ENCODE data around the gene NPR3. TPM values are rescaled to one million over a fixed set of nuclear protein-coding genes. Genes with fewer than 3 reads are reported as not detected.

NPR3 gene
- total RNA-seq, 1 donor from 2014 or later, result 1.1 TPM

- no peaks in the 10 kb centered on the region for H3K4me1 ChIP-seq (ENCODE audit: insufficient read depth, low read length)
- no peaks in the 10 kb centered on the region for H3K36me3 Mint-ChIP-seq (ENCODE audit: low read depth, unreplicated experiment)
- H3K9me3 Mint-ChIP-seq (ENCODE audit: unreplicated experiment), result peaks cover 6% of the 10 kb centered on the region
- H4K20me1 ChIP-seq (ENCODE audit: insufficient read depth, low read length), result no peaks in the 10 kb centered on the region
- TF ChIP-seq EZH2 (IDR thresholded peaks at IDR 0.05; ENCODE audit: insufficient read depth, low read length) (no peak), CTCF (IDR thresholded peaks at IDR 0.05; ENCODE audit: insufficient read depth, low read depth, low read length) (no peak)
- no peak overlapping the region for H3K27ac Mint-ChIP-seq (ENCODE audit: unreplicated experiment)
- no peak overlapping the region for H2AFZ ChIP-seq (ENCODE audit: low read depth, low read length)
- H3K4me3 ChIP-seq (ENCODE audit: insufficient read depth, low read depth, low read length), result no peak overlapping the region
- no peak overlapping the region for H3K4me3 Mint-ChIP-seq (ENCODE audit: unreplicated experiment)
- H3K27me3 ChIP-seq (ENCODE audit: insufficient read depth, low read length), result no peaks in the 10 kb centered on the region
- no peaks in the 10 kb centered on the region for H3K9me3 ChIP-seq (ENCODE audit: insufficient read depth, low read depth, low read length)
- H3K4me1 Mint-ChIP-seq (ENCODE audit: low read depth, unreplicated experiment), result no peaks in the 10 kb centered on the region
- H3K4me2 ChIP-seq (ENCODE audit: low read length), result no peak overlapping the region
- no peak overlapping the region for H3K9ac ChIP-seq (ENCODE audit: low read length)
- H3K36me3 ChIP-seq (ENCODE audit: insufficient read depth, low read length), result no peaks in the 10 kb centered on the region
- H3K27me3 Mint-ChIP-seq (ENCODE audit: low read depth, unreplicated experiment), result no peaks in the 10 kb centered on the region
- no peaks in the 10 kb centered on the region for H3K79me2 ChIP-seq (ENCODE audit: insufficient read depth, low read length)
- FAIRE-seq (no peak), DNase-seq (ENCODE audit: low read depth) (no peak)
- no peak overlapping the region for H3K27ac ChIP-seq (ENCODE audit: low read depth, low read length)
These were observed 101.3 kb downstream of the NPR3 start for GRCh38 chr5:32812399-32812798.

GRCh38 chr5:32814141-32814540 lies 103.0 kb downstream of the NPR3 start:
- FAIRE-seq (peak; percentile 52), DNase-seq (ENCODE audit: low read depth) (peak; percentile 5)
- H3K9me3 Mint-ChIP-seq (ENCODE audit: unreplicated experiment), result peaks cover 6% of the 10 kb centered on the region
- Histone ChIP-seq H3K4me1 (ENCODE audit: insufficient read depth, low read length) (no peaks in the 10 kb centered on the region), H3K9me3 (ENCODE audit: insufficient read depth, low read depth, low read length) (no peaks in the 10 kb centered on the region), H3K4me2 (ENCODE audit: low read length) (no peak overlapping the region), H3K79me2 (ENCODE audit: insufficient read depth, low read length) (no peaks in the 10 kb centered on the region), H3K4me3 (ENCODE audit: insufficient read depth, low read depth, low read length) (no peak overlapping the region), H2AFZ (ENCODE audit: low read depth, low read length) (no peak overlapping the region), H3K9ac (ENCODE audit: low read length) (no peak overlapping the region), H3K27me3 (ENCODE audit: insufficient read depth, low read length) (no peaks in the 10 kb centered on the region), H3K27ac (ENCODE audit: low read depth, low read length) (no peak overlapping the region), H3K36me3 (ENCODE audit: insufficient read depth, low read length) (no peaks in the 10 kb centered on the region), H4K20me1 (ENCODE audit: insufficient read depth, low read length) (no peaks in the 10 kb centered on the region)
- no peaks in the 10 kb centered on the region for H3K27me3 Mint-ChIP-seq (ENCODE audit: low read depth, unreplicated experiment)
- TF ChIP-seq EZH2 (IDR thresholded peaks at IDR 0.05; ENCODE audit: insufficient read depth, low read length), result no peak
- no peak for TF ChIP-seq CTCF (IDR thresholded peaks at IDR 0.05; ENCODE audit: insufficient read depth, low read depth, low read length)
- H3K27ac Mint-ChIP-seq (ENCODE audit: unreplicated experiment), result no peak overlapping the region
- no peak overlapping the region for H3K4me3 Mint-ChIP-seq (ENCODE audit: unreplicated experiment)
- no peaks in the 10 kb centered on the region for H3K36me3 Mint-ChIP-seq (ENCODE audit: low read depth, unreplicated experiment)
- H3K4me1 Mint-ChIP-seq (ENCODE audit: low read depth, unreplicated experiment), result no peaks in the 10 kb centered on the region

- Mint-ChIP-seq H3K36me3 (ENCODE audit: low read depth, unreplicated experiment) (no peaks in the 10 kb centered on the region), H3K4me3 (ENCODE audit: unreplicated experiment) (no peak overlapping the region), H3K27ac (ENCODE audit: unreplicated experiment) (no peak overlapping the region), H3K9me3 (ENCODE audit: unreplicated experiment) (peaks cover 6% of the 10 kb centered on the region), H3K4me1 (ENCODE audit: low read depth, unreplicated experiment) (no peaks in the 10 kb centered on the region), H3K27me3 (ENCODE audit: low read depth, unreplicated experiment) (no peaks in the 10 kb centered on the region)
- no peaks in the 10 kb centered on the region for H3K36me3 ChIP-seq (ENCODE audit: insufficient read depth, low read length)
- no peaks in the 10 kb centered on the region for H3K4me1 ChIP-seq (ENCODE audit: insufficient read depth, low read length)
- peak overlapping the region; percentile 21 for H3K27ac ChIP-seq (ENCODE audit: low read depth, low read length)
- no peaks in the 10 kb centered on the region for H4K20me1 ChIP-seq (ENCODE audit: insufficient read depth, low read length)
- no peak overlapping the region for H3K9ac ChIP-seq (ENCODE audit: low read length)
- no peaks in the 10 kb centered on the region for H3K27me3 ChIP-seq (ENCODE audit: insufficient read depth, low read length)
- H3K4me2 ChIP-seq (ENCODE audit: low read length), result no peak overlapping the region
- H3K79me2 ChIP-seq (ENCODE audit: insufficient read depth, low read length), result no peaks in the 10 kb centered on the region
- no peak overlapping the region for H2AFZ ChIP-seq (ENCODE audit: low read depth, low read length)
- H3K9me3 ChIP-seq (ENCODE audit: insufficient read depth, low read depth, low read length), result no peaks in the 10 kb centered on the region
- H3K4me3 ChIP-seq (ENCODE audit: insufficient read depth, low read depth, low read length), result no peak overlapping the region
- TF ChIP-seq EZH2 (IDR thresholded peaks at IDR 0.05; ENCODE audit: insufficient read depth, low read length), result no peak
- no peak for TF ChIP-seq CTCF (IDR thresholded peaks at IDR 0.05; ENCODE audit: insufficient read depth, low read depth, low read length)
- FAIRE-seq (peak; percentile 71), DNase-seq (ENCODE audit: low read depth) (peak; percentile 84)
These were observed 103.5 kb downstream of the NPR3 start for GRCh38 chr5:32814620-32815019.

Measured in astrocyte (in vitro differentiated cells and primary cell).